Ishikawa (cell line): ENCODE data around the gene TSPAN14.

Experiments used
- CEBPB ChIP-seq: IDR thresholded peaks from 2 replicates; pipeline ENCODE4 v1.6.1; 2012
- EGR1 ChIP-seq: IDR thresholded peaks from 2 replicates; pipeline ENCODE4 v1.6.1; 2012
- EP300 ChIP-seq: IDR thresholded peaks from 2 replicates; pipeline ENCODE4 v1.6.1; 2012; ENCODE audit warnings: borderline replicate concordance
- MAX ChIP-seq: IDR thresholded peaks from 2 replicates; pipeline ENCODE4 v1.6.1; 2012
- RAD21 ChIP-seq: IDR thresholded peaks from 2 replicates; pipeline ENCODE4 v1.6.1; 2012; ENCODE audit warnings: low read depth
- REST ChIP-seq: IDR thresholded peaks from 2 replicates; pipeline ENCODE4 v1.6.1; 2012; ENCODE audit warnings: low read depth, mild to moderate bottlenecking
- TEAD4 ChIP-seq: IDR thresholded peaks from 2 replicates; pipeline ENCODE4 v1.6.1; 2012
- YY1 ChIP-seq: IDR thresholded peaks from 2 replicates; pipeline ENCODE4 v1.6.1; 2012; ENCODE audit warnings: low read depth

GRCh38 chr10:80463868-80464267, 9.8 kb downstream of the TSPAN14 start:
- TF ChIP-seq TEAD4 (no peak), MAX (no peak), EP300 (no peak), RAD21 (no peak), EGR1 (no peak), CEBPB (no peak), REST (no peak), YY1 (no peak)
